ENCODE data around the gene CPEB3.
"Not testable (repeated sequence)": the region's sequence is repeated elsewhere in the genome, so short reads cannot be mapped to it uniquely, and the experiment has no call there.

CPEB3 gene

DNA sequence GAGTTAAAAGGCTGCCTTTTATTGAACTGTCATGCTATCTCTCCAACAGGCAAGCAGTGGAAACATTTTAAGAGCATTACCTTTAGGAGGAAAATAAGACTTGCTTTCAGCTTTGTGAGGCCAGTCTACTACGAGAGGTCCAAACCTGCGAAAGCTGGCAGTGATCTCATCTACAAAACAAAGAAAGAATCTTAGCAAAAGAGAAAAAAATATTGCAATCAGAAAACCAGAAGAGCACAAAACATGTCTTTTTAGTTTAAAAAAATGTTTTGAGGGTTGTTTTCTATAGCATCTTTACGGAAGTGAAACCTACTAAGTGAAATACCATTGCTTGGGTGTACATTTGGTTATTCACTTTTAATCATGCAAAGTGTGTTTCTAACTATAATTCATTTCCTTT is 147.9 kb downstream of the CPEB3 start:
- DNase-seq (ENCODE audit: low read depth, low spot score): no peak

DNA sequence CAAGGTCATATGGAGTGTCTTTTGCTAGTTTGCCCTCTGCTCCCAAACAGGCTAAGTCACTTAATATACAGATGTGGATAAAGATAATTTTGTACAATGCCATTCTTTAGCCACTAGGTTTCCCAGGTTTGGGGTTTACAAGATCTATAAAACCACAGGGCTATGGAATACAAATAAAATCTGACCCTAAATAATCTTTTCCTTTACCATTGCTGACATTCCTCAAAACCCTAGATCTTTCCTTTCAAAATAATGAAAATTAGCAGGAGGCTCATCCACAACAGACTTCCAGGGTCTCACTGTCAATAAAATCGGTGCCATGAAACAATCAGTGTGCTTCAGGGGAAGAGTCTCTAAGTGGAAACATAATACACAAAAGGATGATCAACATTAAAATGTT is 148.4 kb downstream of the CPEB3 start:
- DNase-seq (ENCODE audit: low read depth, low spot score): no peak

- DNase-seq (ENCODE audit: low read depth, low spot score): not testable (repeated sequence)
Measured at GRCh38 chr10:92141147-92141546, 149.7 kb downstream of the CPEB3 start.

- not testable (repeated sequence) for DNase-seq (ENCODE audit: low read depth, low spot score)
Measured at GRCh38 chr10:92134049-92134448, 156.8 kb downstream of the CPEB3 start.

DNA sequence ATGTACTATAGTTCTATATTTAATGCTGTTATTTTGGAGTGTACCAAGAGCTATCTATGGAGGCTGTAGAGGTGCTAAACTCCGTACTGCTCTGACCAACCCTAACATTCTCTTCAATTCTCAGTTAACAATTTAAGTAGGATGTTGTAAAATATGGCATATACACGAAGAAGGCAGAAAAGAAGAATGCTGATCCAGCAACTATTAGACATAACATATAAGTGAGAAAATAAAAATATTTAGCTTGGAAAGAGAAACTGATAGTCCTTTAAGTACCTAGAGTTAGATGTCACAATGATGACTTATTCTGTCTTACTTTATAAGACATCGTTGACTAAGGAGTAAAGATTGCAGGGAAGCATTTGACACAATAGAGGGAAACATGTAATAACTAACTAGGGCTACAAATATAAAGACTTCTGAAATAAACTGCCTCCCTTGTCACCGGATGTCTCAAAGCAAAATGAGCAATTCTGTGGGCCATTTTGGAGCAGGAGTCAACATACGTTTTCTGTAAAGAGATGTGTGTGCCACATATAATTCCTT is 159.5 kb downstream of the CPEB3 start:
- no peak for DNase-seq (ENCODE audit: low read depth, low spot score)

DNA sequence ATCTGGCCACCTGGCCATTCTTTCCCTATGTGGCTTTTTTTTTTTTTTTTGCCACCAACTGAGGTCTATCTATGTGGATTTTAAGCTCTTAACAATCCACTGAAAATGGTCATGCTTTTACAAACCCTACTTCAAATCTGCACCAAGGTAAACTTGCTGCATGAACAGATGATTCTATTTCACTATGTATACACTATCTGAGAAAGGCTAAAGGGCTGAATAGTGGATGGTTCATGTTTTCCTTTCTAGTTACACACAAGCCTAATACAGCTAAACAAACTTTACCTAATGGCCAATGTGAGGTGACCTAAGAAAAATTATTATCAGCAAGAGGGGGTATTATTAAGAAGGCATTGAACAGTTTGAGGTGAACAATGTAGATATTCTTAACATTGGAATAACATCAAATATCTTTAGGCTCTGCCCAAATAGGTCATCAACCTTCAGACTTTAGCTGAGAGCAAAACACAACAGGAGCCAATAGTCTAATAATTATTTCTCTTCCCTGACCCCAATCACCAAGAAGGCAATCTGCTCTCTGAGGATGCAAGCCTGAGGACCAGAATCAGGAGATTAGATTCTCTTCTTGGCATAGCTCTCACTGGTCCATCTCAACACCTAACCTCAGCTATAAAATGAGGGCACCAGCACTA is 160.1 kb downstream of the CPEB3 start:
- DNase-seq (ENCODE audit: low read depth, low spot score): no peak

DNA sequence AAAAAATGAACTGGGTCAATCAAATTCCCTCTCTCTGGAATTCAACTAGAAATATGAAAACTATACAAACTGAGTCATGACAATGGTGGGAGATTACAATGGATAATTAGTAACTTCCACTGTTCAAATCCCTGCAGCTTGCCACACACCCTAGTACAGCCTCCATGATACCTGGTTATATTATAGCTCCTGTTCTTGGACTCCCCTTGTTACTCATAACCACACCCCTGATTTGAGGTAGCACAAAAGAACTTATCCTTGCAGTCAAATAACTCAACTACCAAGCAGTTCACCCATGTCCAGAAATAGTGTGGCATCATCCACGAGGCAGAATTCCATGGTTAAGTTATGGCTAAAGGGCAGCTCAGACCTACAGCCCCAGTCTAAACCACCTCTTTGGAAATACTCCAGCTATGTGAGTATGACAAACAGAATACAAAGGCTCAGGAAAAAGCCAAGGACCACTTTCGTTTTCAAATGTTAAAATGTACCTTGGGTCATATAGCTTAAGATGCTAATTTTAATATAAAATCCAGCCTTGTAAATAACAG is 164.7 kb downstream of the CPEB3 start:
- no peak for DNase-seq (ENCODE audit: low read depth, low spot score)

- DNase-seq (ENCODE audit: low read depth, low spot score): no peak
Measured at GRCh38 chr10:92125144-92125543, 165.7 kb downstream of the CPEB3 start.

GRCh38 chr10:92124616-92125143 is 166.2 kb downstream of the CPEB3 start:
- DNase-seq (ENCODE audit: low read depth, low spot score): peak; percentile 83

- peak; percentile 21 for DNase-seq (ENCODE audit: low read depth, low spot score)
Measured at GRCh38 chr10:92124020-92124419, 166.9 kb downstream of the CPEB3 start.

- no peak for DNase-seq (ENCODE audit: low read depth, low spot score)
Measured at GRCh38 chr10:92122941-92123450, 167.9 kb downstream of the CPEB3 start.

- DNase-seq (ENCODE audit: low read depth, low spot score): no peak
Measured at GRCh38 chr10:92121686-92122492, 169.0 kb downstream of the CPEB3 start.

GRCh38 chr10:92119340-92119739 is 171.5 kb downstream of the CPEB3 start:
- DNase-seq (ENCODE audit: low read depth, low spot score): no peak

GRCh38 chr10:92114917-92115316 is 176.0 kb downstream of the CPEB3 start:
- DNase-seq (ENCODE audit: low read depth, low spot score): not testable (repeated sequence)

GRCh38 chr10:92113911-92114600 is 176.8 kb downstream of the CPEB3 start:
- DNase-seq (ENCODE audit: low read depth, low spot score): no peak

- no peak for DNase-seq (ENCODE audit: low read depth, low spot score)
Measured at GRCh38 chr10:92112462-92112861, 178.4 kb downstream of the CPEB3 start.

DNA sequence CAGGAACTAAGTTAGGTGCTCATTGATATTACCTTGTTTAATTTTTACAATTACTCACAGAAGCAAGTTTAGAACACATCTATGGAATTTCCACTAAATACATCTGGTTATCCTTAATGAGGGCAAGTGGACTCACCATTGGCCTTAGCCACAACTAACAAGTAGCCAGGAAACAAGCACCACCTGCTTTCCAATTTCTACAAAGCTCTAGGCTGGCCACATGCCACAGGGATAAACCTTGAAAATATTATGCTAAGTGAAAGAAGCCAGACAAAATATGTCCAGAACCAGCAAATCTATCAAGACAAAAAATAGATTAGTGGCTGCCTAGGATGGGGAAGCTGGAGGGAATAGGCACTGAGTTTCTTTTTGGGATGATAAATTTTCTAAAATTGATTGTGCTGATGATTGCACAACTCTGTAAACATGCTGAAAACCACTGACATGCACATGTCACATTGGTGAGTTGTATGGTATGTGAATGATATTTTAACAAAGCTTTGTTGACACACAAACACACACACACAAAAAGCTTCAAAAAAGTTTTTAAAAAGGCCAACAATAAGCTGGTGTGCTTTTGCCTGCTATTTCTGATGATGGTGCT is 179.4 kb downstream of the CPEB3 start:
- no peak for DNase-seq (ENCODE audit: low read depth, low spot score)

- DNase-seq (ENCODE audit: low read depth, low spot score): no peak
Measured at GRCh38 chr10:92110039-92110794, 180.7 kb downstream of the CPEB3 start.

DNA sequence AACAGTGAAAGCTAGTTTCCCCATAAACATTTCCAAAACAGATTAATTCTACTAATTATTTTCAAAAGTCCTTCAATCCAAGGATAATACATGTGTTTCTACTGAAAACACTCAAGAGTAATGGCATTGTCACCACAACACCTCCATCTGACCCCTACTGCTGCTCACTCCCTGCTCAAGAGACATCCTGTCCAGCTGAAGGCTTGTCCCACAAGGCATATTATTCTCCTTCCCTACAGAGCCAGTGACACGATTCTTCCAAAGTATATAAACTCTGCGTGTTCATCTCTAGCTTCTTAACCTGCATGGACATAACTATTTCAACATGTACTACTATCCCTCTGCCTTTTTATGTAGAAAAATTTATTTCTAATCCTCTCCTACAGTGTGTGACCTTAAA is 182.1 kb downstream of the CPEB3 start:
- DNase-seq (ENCODE audit: low read depth, low spot score): no peak

GRCh38 chr10:92108120-92108519 is 182.8 kb downstream of the CPEB3 start:
- no peak for DNase-seq (ENCODE audit: low read depth, low spot score)

Data from brain pericyte (primary cell).